SKM-1 (cell line): Measurements from ENCODE around the gene IKZF2.
A peak's percentile ranks its signal among the peaks of the same experiment; 100 is the strongest.

Experiments
- DNase-seq: peaks from one replicate; lab custom pipeline; 2025; ENCODE audit not compliant: unreplicated experiment; lab: John Stamatoyannopoulos, UW

Gene IKZF2

GRCh38 chr2:212961255-212961654, 190.2 kb downstream of the IKZF2 start:
- DNase-seq, result peak; percentile 30

- no peak for DNase-seq
Measured at GRCh38 chr2:212960336-212960735, 191.1 kb downstream of the IKZF2 start.

- DNase-seq, result no peak
Measured at GRCh38 chr2:212959471-212960117, 191.8 kb downstream of the IKZF2 start.

GRCh38 chr2:212958757-212959295, 192.6 kb downstream of the IKZF2 start:
- DNase-seq, result no peak

GRCh38 chr2:212958133-212958532, 193.3 kb downstream of the IKZF2 start:
- no peak for DNase-seq

GRCh38 chr2:212957624-212958023, 193.8 kb downstream of the IKZF2 start:
- peak; percentile 80 for DNase-seq

- no peak for DNase-seq
Measured at GRCh38 chr2:212956665-212957607, 194.5 kb downstream of the IKZF2 start.

GRCh38 chr2:212953170-212953920, 198.1 kb downstream of the IKZF2 start:
- no peak for DNase-seq

- no peak for DNase-seq
Measured at GRCh38 chr2:212949786-212950185, 201.6 kb downstream of the IKZF2 start.
